HG03378 (cell line): ENCODE data around the gene NBPF3.
A peak's percentile ranks its signal among the peaks of the same experiment; 100 is the strongest.
"Not testable (repeated sequence)": the region's sequence is repeated elsewhere in the genome, so short reads cannot be mapped to it uniquely, and the experiment has no call there.

ENCODE experiments used
- ATAC-seq: cut with Tn5 transposase; IDR thresholded peaks from one replicate; pipeline ENCODE4 v1.9.1; 2021; ENCODE audit warnings: mild to moderate bottlenecking, moderate library complexity; ENCODE audit not compliant: unreplicated experiment

Gene NBPF3

GRCh38 chr1:21439721-21440629 lies at the start of gene NBPF3:
TSS of gene NBPF3 (plus strand) at chr1:21440137. CDS start at chr1:21445087, 4,950 bp downstream.
- peak; percentile 39 for ATAC-seq

GRCh38 chr1:21391497-21391896 lies 48.4 kb upstream of the NBPF3 start:
- ATAC-seq, result no peak

- no peak for ATAC-seq
These were observed 47.2 kb upstream of the NBPF3 start for GRCh38 chr1:21392587-21393263.

- ATAC-seq, result no peak
These were observed 43.4 kb upstream of the NBPF3 start for GRCh38 chr1:21396516-21396915.

- ATAC-seq, result no peak
These were observed 42.1 kb upstream of the NBPF3 start for GRCh38 chr1:21397813-21398188.

GRCh38 chr1:21401726-21402346 lies 38.1 kb upstream of the NBPF3 start:
- not testable (repeated sequence) for ATAC-seq

GRCh38 chr1:21406659-21407058 lies 33.3 kb upstream of the NBPF3 start:
- ATAC-seq, result no peak

- ATAC-seq, result not testable (repeated sequence)
These were observed 30.0 kb upstream of the NBPF3 start for GRCh38 chr1:21409897-21410296.

- no peak for ATAC-seq
These were observed 25.9 kb upstream of the NBPF3 start for GRCh38 chr1:21414015-21414414.

- ATAC-seq, result not testable (repeated sequence)
These were observed 19.6 kb upstream of the NBPF3 start for GRCh38 chr1:21420378-21420777.

GRCh38 chr1:21421307-21421706 lies 18.6 kb upstream of the NBPF3 start:
- not testable (repeated sequence) for ATAC-seq

GRCh38 chr1:21427798-21428480 lies 12.0 kb upstream of the NBPF3 start:
- not testable (repeated sequence) for ATAC-seq

- not testable (repeated sequence) for ATAC-seq
These were observed 11.4 kb upstream of the NBPF3 start for GRCh38 chr1:21428481-21429073.

- not testable (repeated sequence) for ATAC-seq
These were observed 10.7 kb upstream of the NBPF3 start for GRCh38 chr1:21429210-21429609.

GRCh38 chr1:21430875-21431274 lies 9.1 kb upstream of the NBPF3 start:
- ATAC-seq, result not testable (repeated sequence)

- no peak for ATAC-seq
These were observed 5.5 kb upstream of the NBPF3 start for GRCh38 chr1:21434394-21434793.

GRCh38 chr1:21435646-21436487 lies 4.1 kb upstream of the NBPF3 start:
- ATAC-seq, result no peak

GRCh38 chr1:21436488-21437340 lies 3.2 kb upstream of the NBPF3 start:
- no peak for ATAC-seq

GRCh38 chr1:21437341-21437640 lies 2.6 kb upstream of the NBPF3 start:
- ATAC-seq, result no peak
